ENCODE results near the gene CNTN1.
"Not testable (repeated sequence)": the region's sequence is repeated elsewhere in the genome, so short reads cannot be mapped to it uniquely, and the experiment has no call there.

Gene CNTN1

DNA sequence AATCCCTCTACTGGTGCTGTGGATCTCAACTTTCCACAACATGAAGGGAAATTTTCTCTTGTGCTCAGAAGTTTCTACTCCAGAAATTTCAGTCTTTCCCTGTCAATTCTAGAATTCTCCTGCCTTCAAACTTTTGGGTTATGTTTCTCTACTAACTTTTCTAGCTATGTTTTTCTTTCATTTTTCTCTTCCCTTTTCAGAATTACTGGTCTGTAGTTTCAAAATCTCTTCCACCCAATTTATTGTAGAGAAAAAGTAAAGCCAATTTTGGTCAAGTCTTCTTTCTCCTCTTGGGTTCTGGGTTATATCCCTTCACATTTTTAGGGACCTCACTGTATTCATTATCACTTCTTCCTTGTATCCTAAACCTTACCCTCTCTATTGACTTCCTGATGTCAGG lies 18.9 kb downstream of the CNTN1 start:
- no peak for DNase-seq

DNA sequence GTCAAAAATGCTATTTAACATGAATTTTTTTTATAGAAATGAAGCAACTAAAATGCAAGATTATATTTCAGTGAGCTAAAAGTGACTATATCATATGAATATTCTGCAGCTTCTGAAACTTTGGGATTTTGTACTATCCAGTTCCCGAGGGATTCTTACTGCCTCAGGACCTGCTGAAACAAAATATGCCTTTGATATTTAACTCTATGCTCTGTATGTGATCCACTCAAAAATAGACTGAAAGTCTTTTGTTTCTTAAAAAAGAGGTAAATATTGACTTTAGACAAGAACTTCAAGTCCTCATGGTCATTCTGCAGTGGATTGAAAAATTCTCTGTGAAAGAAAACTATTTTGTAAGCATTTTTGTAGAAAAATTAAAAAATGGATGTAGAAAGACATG lies 22.4 kb downstream of the CNTN1 start:
- DNase-seq, result no peak

DNA sequence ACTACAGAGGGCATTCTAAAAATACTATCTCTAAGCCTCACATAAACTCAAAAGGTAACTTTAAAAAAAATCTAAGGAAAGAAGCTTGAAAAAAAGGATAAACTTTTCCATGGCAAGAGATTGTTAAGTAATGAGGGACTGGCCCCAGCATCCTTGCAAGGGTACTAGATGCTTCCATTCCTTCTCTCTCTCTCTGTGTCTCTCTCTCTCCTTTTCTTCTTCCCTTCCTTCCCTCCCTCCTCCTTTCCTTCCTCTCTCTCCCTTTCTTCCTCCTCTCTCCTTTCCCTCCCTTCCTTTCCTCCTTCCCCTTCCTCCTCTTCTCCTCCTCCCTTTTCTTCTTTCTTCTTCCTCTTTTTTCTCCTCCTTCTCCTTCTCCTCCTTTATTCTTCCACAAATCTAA lies 23.8 kb downstream of the CNTN1 start:
- no peak for DNase-seq

DNA sequence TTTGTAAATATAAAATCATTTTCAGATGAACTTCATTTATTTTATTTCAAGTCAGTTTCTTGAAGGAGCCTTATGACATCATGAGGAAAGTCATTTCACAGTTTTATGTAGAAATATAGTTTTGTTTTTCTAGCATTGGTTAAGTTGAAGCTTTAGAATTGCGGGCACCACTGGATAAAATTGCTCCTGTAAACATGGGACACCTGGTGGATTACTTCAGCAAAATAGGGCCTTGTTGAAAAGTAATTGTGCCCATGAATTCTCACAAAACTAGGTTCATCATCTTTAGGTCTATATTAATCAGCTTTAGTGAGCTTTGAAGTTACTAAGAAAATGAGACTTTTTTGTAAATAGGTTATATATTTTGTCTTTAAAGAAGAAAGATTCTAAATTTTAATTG lies 25.3 kb downstream of the CNTN1 start:
- DNase-seq, result no peak

DNA sequence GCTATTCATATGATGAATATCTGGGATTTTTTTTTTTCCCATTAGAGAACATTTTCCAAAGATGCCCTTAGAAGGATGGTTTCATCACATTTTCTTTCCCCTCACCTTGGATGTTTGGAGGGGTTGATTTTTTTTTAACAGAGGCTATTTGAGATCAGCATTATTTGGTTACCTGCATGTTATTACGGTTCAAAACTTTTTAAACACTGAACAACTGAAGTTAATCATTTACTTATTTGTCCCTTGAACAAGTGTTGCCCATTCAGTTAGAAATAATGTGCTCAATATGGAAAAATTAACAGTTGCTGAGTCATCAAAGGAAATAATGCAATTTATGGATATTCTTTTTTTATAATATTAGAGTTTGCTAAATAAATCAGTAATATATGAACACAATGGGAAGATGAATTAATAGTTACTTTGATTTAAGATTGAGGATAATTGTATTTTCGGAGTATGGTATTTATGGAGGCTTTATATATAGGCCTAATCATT lies 26.7 kb downstream of the CNTN1 start:
- no peak for DNase-seq

GRCh38 chr12:40723001-40723400 lies 30.8 kb downstream of the CNTN1 start:
- DNase-seq, result no peak

DNA sequence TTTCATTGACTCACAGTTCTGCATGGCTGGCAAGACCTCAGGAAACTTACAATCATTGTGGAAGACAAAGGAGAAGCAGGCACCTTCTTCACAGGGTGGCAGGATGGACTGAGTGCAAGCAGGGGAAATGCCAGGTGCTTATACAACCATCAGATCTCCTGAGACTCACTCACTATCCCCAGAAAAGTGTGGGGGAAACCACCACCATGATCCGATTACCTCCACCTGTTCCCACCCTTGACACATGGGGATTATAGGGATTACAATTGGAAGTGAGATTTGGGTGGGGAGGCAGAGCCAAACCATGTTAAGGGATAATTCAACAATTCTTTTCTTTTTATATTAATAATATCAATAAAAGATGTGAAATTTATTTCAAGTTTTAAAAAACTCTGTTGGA lies 34.1 kb downstream of the CNTN1 start:
- DNase-seq, result no peak

- DNase-seq, result no peak
These were observed 35.7 kb downstream of the CNTN1 start for GRCh38 chr12:40727774-40728483.

- DNase-seq, result no peak
These were observed 38.0 kb downstream of the CNTN1 start for GRCh38 chr12:40730281-40730680.

- no peak for DNase-seq
These were observed 41.6 kb downstream of the CNTN1 start for GRCh38 chr12:40733871-40734270.

GRCh38 chr12:40734276-40734675 lies 42.0 kb downstream of the CNTN1 start:
- no peak for DNase-seq

- no peak for DNase-seq
These were observed 43.5 kb downstream of the CNTN1 start for GRCh38 chr12:40735551-40736230.

- not testable (repeated sequence) for DNase-seq
These were observed 45.2 kb downstream of the CNTN1 start for GRCh38 chr12:40737416-40737815.

- no peak for DNase-seq
These were observed 46.6 kb downstream of the CNTN1 start for GRCh38 chr12:40738856-40739255.

GRCh38 chr12:40742041-40742440 lies 49.8 kb downstream of the CNTN1 start:
- DNase-seq, result no peak

- DNase-seq, result no peak
These were observed 53.1 kb downstream of the CNTN1 start for GRCh38 chr12:40745386-40745785.

GRCh38 chr12:40749863-40750262 lies 57.6 kb downstream of the CNTN1 start:
- no peak for DNase-seq

DNA sequence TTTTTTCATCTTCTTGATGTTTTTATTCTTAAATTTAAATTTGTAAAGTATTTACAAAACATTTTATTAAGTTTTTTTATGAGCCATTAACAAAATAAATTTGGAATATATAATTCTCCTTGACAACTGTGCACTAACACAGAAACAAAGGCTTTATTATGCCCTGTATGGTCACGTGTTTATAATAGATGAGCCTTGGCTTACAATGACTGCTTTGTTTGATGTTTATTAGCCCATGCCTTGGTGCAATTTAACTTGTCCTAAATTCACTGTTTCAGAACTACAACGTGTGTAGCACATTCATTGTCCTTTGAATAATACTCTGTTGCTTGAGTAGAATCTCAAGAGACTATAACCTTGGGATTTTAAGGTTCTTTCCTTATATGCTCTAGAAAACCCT lies 59.8 kb downstream of the CNTN1 start:
- no peak for DNase-seq

GRCh38 chr12:40760821-40761220 lies 68.6 kb downstream of the CNTN1 start:
- DNase-seq, result no peak

- DNase-seq, result no peak
These were observed 69.8 kb downstream of the CNTN1 start for GRCh38 chr12:40762072-40762471.

DNA sequence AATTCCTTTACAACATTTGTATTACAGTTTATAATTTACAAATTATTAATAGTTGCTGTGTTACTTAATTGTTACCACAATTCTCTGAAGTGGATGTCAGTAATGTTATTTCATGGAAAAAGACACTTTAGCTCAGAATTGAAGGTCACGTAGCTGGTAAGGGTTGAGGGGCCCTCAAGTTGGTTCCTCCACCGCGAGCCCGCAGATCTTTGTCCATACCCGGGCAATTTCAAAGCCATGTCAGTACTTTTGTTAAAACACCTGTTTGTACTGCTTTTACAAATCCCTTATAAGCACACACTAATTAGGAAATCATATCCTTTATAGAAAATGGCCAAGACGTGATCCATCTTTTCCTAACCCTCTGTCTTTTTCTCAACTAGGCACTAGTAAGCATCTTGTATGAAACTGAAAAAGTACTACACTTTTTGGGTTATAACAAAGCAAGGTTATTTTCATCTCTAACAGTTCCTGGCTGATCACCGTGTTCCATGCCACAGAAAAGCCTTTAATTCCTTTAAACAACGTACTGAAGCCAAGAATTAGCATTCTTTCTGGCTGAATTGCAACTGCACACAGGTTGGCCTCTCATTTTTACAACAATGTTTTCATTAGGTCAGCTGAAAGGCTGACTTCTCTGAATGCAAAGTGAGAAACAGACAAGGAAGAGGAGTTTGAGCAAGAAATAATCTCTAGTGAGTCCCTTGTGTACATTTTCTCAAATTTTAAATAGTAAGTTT lies 76.1 kb downstream of the CNTN1 start:
- DNase-seq, result no peak

- no peak for DNase-seq
These were observed 77.6 kb downstream of the CNTN1 start for GRCh38 chr12:40769846-40770245.

DNA sequence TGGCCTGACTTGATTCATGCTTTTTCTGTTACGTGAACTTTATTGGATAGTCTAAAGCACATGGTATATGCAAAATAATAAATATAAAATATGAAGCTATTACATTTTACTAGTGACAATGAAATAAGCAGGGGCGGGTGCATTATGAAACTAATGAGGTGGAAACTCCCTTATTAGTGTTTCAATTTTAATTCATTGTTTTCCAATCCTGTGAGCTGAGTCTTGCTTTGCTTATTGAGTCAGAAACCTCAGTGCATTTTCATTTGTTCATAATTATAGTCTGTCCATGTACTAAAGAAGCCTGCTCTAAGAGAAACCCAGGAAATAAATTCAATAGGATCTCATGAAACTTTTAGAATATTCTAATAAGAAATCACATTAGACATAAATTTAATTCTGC lies 78.5 kb downstream of the CNTN1 start:
- DNase-seq, result no peak

GRCh38 chr12:40775661-40776060 lies 83.4 kb downstream of the CNTN1 start:
- no peak for DNase-seq
